Osteocyte (in vitro differentiated cells): Measurements from ENCODE around the gene NINJ2. TPM values are rescaled to one million over a fixed set of nuclear protein-coding genes. Genes with fewer than 3 reads are reported as not detected.
"Not testable (repeated sequence)": the region's sequence is repeated elsewhere in the genome, so short reads cannot be mapped to it uniquely, and the experiment has no call there.

ENCODE experiments used
- DNase-seq: peaks from one replicate; pipeline ENCODE4 v3.0.0; 2021; ENCODE audit warnings: mixed read lengths; ENCODE audit not compliant: unreplicated experiment; ENCODE audit errors: extremely low spot score
- H3K27ac Mint-ChIP-seq: one replicate; pipeline ENCODE4 v1.8.0; 2021; ENCODE audit warnings: mild to moderate bottlenecking, mixed read lengths; ENCODE audit not compliant: unreplicated experiment
- H3K27me3 Mint-ChIP-seq: one replicate; pipeline ENCODE4 v1.8.0; 2021; ENCODE audit warnings: mixed read lengths; ENCODE audit not compliant: unreplicated experiment
- H3K36me3 Mint-ChIP-seq: one replicate; pipeline ENCODE4 v1.8.0; 2021; ENCODE audit warnings: mixed read lengths; ENCODE audit not compliant: unreplicated experiment
- H3K4me1 Mint-ChIP-seq: one replicate; pipeline ENCODE4 v1.8.0; 2021; ENCODE audit warnings: mixed read lengths; ENCODE audit not compliant: unreplicated experiment
- H3K4me3 Mint-ChIP-seq: one replicate; pipeline ENCODE4 v1.8.0; 2021; ENCODE audit warnings: mild to moderate bottlenecking, moderate library complexity, mixed read lengths; ENCODE audit not compliant: unreplicated experiment
- H3K9me3 Mint-ChIP-seq: one replicate; pipeline ENCODE4 v1.8.0; 2021; ENCODE audit warnings: mixed read lengths; ENCODE audit not compliant: unreplicated experiment
- total RNA-seq: library from RNA; stranded (reverse); gene quantifications from 2 replicates; pipeline ENCODE4 v1.2.1, GENCODE V29; 2021
- TF ChIP-seq, protein P1 (sequence below): fragments of 200-600 bp; sonication (generic); IDR thresholded peaks from 2 replicates; pipeline ENCODE4 v1.5.0; 2021; ENCODE audit warnings: antibody characterized with exemption, mild to moderate bottlenecking, moderate library complexity

The NINJ2 gene
- total RNA-seq, 1 donor from 2014 or later: 2.3 TPM

DNA sequence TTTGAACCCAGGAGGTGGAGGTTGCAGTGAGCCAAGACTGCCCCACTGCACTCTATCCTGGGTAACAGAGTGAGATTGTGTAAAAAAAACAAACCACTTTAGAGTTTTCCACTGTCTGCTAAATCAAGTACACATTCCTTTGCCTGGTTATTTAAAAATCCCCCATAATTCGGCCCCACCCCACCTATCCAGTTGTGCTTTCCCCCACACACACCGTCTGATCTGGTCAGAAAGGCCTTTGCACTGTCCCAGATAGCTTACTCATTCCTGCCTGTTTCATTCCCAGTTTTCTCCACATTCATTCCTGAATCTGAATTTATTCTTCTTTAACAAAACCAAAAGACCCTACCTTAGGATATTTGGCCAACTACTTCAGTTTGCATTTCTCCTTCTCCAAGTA, 29.5 kb downstream of the NINJ2 start:
- DNase-seq: no peak
- TF ChIP-seq, protein P1, sequence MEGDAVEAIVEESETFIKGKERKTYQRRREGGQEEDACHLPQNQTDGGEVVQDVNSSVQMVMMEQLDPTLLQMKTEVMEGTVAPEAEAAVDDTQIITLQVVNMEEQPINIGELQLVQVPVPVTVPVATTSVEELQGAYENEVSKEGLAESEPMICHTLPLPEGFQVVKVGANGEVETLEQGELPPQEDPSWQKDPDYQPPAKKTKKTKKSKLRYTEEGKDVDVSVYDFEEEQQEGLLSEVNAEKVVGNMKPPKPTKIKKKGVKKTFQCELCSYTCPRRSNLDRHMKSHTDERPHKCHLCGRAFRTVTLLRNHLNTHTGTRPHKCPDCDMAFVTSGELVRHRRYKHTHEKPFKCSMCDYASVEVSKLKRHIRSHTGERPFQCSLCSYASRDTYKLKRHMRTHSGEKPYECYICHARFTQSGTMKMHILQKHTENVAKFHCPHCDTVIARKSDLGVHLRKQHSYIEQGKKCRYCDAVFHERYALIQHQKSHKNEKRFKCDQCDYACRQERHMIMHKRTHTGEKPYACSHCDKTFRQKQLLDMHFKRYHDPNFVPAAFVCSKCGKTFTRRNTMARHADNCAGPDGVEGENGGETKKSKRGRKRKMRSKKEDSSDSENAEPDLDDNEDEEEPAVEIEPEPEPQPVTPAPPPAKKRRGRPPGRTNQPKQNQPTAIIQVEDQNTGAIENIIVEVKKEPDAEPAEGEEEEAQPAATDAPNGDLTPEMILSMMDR: no peak
- Mint-ChIP-seq H3K4me1 (peaks cover 63% of the 10 kb centered on the region), H3K27me3 (no peaks in the 10 kb centered on the region), H3K4me3 (peak overlapping the region; percentile 5), H3K9me3 (no peaks in the 10 kb centered on the region), H3K27ac (peak overlapping the region; percentile 92), H3K36me3 (no peaks in the 10 kb centered on the region)

GRCh38 chr12:632102-632696, 31.0 kb downstream of the NINJ2 start:
- Mint-ChIP-seq H3K4me3 (peak overlapping the region; percentile 10), H3K4me1 (peaks cover 66% of the 10 kb centered on the region), H3K9me3 (no peaks in the 10 kb centered on the region), H3K27ac (peak overlapping the region; percentile 92), H3K27me3 (no peaks in the 10 kb centered on the region), H3K36me3 (no peaks in the 10 kb centered on the region)
- TF ChIP-seq, protein P1: no peak
- no peak for DNase-seq

DNA sequence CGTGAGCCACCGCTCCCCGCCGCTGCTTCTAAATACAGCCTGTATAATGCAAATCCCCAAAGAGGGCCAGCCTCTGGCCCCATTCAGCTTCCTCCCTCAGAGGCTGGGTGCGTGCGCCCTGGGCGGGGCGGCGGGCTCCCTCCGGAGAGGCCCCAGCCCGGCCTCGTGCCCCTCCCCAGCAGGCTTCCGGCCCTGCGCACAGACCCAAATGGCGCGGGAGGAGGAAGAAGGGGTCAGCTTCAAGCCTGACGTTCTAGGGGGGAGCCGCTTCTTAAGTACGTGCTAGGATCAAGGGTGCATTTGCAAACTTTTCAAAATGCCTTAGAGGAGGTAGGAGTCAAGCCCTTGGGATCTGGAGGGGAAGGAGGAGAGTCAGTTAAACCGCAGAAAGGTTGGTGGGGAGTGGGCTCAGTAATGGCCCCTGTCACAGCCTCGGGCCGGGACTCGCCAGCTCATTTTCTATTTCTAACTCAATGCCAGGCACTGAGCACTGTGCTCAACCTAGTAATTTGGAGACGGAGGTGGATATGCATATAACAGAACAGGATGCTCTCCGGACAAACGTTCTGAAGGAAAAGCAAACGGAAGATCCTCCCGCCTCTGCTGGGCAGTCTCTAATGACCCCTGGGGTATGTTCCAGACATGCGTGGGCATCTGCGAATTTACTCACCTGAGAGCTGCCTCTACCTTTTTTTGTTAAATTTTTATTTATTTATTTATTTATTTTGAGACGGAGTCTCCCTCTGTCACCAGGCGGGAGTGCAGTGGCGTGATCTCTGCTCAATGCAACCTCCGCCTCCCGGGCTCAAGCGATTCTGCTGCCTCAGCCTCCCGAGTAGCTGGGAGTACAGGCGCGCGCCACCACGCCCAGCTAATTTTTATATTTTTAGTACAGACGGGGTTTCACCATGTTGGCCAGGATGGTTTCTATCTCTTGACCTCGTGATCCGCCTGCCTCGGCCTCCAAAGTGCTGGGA, 32.3 kb downstream of the NINJ2 start:
- H3K27me3 Mint-ChIP-seq: no peaks in the 10 kb centered on the region
- H3K9me3 Mint-ChIP-seq: no peaks in the 10 kb centered on the region
- H3K4me1 Mint-ChIP-seq: peaks cover 66% of the 10 kb centered on the region
- H3K4me3 Mint-ChIP-seq: peak overlapping the region; percentile 3
- no peaks in the 10 kb centered on the region for H3K36me3 Mint-ChIP-seq
- TF ChIP-seq, protein P1: no peak
- peak overlapping the region; percentile 92 for H3K27ac Mint-ChIP-seq
- DNase-seq: no peak

DNA sequence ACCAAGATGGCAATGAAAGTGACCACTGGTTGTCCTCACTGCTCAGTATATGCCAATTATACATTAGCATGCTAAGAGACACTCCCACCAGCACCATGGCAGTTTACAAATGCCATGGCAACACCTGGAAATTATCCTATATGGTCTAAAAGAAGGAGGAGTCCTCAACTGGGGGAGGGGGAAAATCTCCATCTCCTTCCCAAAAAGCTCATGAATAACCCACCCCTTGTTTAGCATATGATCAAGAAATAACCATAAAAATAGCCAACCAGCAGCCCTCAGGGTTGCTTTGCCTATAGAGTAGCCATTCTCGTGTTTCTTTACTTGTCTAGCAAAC, 34.5 kb downstream of the NINJ2 start:
- DNase-seq, H3K4me3 Mint-ChIP-seq, H3K27me3 Mint-ChIP-seq, H3K27ac Mint-ChIP-seq, H3K9me3 Mint-ChIP-seq, H3K36me3 Mint-ChIP-seq: not testable (repeated sequence)
- peaks cover 47% of the 10 kb centered on the region for H3K4me1 Mint-ChIP-seq

DNA sequence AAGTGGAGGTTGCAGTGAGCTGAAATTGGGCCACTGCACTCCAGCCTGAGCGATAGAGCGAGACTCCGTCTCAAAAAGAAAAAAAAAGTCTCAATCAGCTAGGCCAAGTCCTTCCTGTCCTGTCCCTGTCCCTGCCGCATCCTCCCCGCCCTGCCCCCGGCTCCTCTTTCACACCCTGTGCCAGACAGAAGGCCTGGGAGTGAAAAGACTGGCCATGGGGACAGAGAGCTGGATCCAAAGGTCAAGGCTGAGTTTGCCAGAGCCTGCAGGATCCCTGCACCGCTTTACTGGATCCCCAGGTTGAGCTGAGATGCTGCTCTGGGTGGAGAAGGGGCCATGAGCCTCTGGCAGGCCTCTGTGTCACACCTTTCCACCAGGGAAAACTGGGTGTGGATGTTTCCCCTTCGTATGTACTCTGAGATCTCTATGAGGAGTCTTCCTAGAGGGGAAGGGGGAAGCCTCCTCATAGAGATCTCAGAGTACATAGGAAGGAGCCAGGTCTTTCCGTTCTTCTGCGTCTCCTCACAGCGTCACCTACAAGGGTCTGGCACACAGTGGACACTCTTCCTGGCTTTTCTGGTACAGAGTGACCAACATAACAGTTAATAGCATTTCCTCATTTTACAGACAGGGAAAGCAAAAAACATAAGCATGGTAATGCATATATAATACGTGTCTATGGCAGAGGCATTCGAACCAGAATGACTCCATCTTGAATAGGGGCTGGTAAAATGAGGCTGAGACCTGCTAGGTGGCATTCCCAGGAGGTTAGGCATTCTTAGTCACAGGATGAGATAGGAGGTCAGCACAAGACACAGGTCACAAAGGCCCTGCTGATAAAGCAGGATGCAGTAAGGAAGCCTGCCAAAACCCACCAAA, 35.1 kb downstream of the NINJ2 start:
- no peak overlapping the region for H3K4me3 Mint-ChIP-seq
- no peak for DNase-seq
- TF ChIP-seq, protein P1: no peak
- H3K9me3 Mint-ChIP-seq: no peaks in the 10 kb centered on the region
- no peaks in the 10 kb centered on the region for H3K36me3 Mint-ChIP-seq
- no peak overlapping the region for H3K27ac Mint-ChIP-seq
- H3K27me3 Mint-ChIP-seq: no peaks in the 10 kb centered on the region
- peaks cover 41% of the 10 kb centered on the region for H3K4me1 Mint-ChIP-seq
